Ishikawa (cell line): ENCODE results near the gene KCNQ1.

Experiments used
- CREB1 ChIP-seq: IDR thresholded peaks from 2 replicates; pipeline ENCODE4 v1.6.1; 2012; ENCODE audit warnings: low read depth
- MAX ChIP-seq: IDR thresholded peaks from 2 replicates; pipeline ENCODE4 v1.6.1; 2012
- REST ChIP-seq: IDR thresholded peaks from 2 replicates; pipeline ENCODE4 v1.6.1; 2012; ENCODE audit warnings: low read depth, mild to moderate bottlenecking
- TAF1 ChIP-seq: IDR thresholded peaks from 2 replicates; pipeline ENCODE4 v1.6.1; 2012; ENCODE audit warnings: low read depth, mild to moderate bottlenecking
- TCF12 ChIP-seq: IDR thresholded peaks from 2 replicates; pipeline ENCODE4 v1.6.1; 2012; ENCODE audit warnings: low read depth

GRCh38 chr11:2428322-2428795 is 16.4 kb upstream of the KCNQ1 start:
- TF ChIP-seq TAF1 (no peak), REST (no peak), MAX (no peak), CREB1 (no peak), TCF12 (no peak)
